ENCODE data around the gene BST2.

BST2 gene, protein sequence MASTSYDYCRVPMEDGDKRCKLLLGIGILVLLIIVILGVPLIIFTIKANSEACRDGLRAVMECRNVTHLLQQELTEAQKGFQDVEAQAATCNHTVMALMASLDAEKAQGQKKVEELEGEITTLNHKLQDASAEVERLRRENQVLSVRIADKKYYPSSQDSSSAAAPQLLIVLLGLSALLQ

DNA sequence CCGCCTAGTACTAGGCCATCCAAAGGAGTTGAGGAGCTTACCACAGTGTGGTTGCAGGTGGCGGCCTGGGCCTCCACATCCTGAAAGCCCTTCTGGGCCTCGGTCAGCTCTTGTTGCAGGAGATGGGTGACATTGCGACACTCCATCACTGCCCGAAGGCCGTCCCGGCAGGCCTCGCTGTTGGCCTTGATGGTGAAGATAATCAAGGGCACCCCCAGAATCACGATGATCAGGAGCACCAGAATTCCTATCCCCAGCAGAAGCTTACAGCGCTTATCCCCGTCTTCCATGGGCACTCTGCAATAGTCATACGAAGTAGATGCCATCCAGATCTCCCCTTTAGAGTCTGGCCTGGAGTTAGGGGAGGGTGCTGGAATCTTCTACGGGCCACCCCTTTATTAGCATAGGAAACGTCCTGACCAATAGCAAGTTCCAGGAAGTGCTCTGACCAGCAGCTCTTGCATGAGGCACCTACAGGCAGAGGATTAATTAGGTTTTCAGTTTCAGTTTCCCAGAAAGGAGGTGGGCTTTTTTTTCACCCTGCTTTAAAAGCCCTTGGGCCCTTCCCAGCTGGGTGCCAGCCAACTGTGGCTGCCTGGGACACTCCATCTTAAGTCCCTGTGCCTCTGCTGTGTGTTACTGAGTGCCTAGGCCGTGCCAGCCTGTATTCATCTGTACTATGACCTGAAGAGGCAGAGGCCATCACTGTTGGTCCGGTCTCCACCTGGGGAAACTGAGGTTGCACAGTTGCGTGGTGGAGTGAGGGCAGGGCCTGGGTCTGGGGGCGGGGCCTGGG, at the start of gene BST2:
Gene BST2, minus strand, starts transcription at position 381 of the 796 bp plus-strand sequence. Its CDS starts 55 bp downstream, at position 326.
- DNase-seq = no peak

DNA sequence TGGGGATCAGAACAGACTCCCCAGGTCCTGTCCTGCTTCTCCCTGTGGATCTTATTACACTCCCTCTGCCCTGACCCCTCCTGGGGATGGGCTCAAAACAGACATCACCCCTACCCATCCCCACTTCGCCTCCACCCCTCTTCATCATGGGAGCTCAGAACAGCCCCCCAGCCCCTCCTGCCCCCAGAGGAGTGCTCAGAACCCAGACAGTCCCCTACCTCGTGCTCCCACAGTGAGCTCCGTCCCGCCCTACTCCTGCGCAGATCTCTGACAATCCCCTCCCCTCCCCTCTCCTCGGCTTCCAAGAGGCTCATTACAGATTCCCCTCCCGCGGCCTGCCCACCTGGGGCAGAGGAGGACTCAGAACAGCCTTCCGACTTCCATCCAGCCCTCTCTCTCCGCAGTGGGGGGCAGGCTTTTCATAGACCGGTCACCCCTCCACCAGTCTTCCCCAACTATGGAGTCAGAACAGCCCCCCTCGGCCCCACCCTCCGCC, 49.2 kb upstream of the BST2 start:
- no peak for DNase-seq

GRCh38 chr19:17451820-17452219, 46.4 kb upstream of the BST2 start:
- no peak for DNase-seq

DNA sequence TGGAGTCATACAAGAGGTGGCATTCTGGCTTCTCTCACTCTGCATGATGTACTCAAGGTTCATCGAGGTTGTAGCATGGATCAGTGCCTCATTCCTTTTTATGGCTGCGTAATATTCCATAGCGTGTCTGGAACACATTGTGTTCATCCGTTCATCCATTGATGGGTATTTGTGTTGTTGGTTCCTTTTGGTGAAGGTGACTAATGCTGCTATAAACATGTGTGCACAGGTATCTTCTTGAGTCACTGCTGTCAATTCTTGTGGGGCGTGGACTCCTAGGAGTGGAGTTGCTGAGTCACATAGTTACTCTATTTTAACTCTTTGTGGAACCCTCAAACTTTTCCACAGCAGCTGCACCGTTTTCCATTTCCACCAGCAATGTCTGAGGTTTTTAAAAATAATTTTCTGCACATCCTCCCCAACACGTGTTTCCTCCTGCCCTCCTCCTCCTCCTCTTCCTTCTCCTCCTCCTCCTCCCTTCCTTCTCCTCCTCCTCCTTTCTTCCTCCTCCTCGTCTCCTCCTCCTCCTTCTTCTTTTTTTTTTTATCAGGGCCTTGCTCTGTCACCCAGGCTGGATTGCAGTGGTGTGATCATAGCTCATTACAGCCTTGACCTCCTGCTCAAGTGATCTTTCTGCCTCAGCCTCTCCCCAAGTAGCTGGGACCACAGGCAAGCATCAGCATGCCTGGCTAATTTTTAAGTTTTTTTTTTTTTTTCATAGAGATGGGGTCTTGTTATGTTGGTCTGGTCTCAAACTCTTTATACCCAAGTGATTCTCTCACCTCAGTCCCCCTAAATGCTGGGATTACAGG, 45.0 kb upstream of the BST2 start:
- DNase-seq = peak; percentile 35

- DNase-seq = peak; percentile 43
Measured at GRCh38 chr19:17448131-17448967, 42.9 kb upstream of the BST2 start, which contains the start of gene TMEM221. TSS of gene TMEM221 (minus strand) at chr19:17448668. CDS start at chr19:17448462, 206 bp downstream.

DNA sequence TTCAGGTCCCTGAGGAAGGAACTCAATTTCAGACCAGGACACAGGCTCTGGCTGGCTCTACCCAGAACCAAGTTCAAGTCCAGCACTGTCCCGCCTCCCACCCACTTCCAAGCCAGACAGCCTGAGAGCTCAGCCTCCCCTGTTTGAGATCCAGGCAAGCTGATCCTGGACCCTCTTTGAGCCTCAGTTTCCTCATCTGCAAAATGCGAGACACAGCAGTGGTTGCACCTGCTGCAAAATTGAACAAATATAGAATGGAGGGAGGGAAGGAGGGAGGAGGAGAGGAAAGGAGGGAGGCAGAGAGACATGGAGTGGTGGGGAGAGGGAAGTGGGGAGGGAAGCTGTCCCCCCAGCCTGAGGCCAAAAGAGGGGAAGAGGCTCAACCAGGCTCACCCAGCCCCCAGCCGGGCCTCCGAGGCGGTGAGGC, 42.3 kb upstream of the BST2 start:
- DNase-seq = no peak

DNA sequence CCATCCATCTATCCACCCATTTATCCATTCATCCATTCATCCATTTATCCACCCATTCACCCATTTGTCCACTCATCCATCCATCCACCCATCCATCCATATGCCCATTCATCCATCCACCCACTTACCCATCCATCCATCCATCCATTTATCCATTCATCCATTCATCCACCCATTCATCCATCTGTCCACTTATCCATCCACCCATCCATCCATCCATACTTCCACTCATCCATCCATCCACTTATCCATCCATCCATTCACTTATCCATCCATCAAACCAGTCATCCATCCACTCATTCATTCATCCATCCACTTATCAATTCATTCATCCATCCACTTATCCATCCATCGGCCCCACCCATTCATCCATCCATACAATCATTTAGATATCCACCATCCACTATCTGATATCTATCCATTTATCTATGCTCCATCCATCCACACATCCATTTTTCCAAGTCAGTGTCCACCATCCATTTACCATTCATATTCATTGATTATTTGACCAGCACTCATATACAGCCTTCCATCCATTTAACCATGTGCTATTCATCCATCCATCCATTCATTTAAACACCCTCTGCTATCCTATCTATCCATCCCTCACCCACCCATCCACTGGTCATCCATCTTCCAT, 40.2 kb upstream of the BST2 start:
- DNase-seq = no peak

GRCh38 chr19:17441241-17442021, 36.0 kb upstream of the BST2 start:
- DNase-seq = no peak

DNA sequence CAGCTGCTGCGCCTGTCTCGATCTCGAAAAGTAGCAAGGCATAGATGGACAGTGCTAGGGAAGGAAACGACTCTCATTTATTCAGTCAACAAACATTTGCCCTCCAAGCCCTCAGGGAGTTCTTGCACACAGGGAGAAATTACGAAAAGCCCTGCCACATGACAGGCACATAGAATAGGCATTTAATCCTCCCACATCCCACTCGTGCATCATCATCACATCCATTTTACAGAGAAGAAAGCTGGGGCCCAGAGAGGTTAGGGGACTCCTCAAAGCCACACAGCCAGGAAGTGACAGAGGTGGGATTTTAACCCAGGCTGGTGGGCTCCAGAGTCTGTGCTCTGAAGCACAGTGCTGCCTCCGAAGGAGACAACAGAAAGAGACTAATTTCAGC, 31.4 kb upstream of the BST2 start:
- no peak for DNase-seq

DNA sequence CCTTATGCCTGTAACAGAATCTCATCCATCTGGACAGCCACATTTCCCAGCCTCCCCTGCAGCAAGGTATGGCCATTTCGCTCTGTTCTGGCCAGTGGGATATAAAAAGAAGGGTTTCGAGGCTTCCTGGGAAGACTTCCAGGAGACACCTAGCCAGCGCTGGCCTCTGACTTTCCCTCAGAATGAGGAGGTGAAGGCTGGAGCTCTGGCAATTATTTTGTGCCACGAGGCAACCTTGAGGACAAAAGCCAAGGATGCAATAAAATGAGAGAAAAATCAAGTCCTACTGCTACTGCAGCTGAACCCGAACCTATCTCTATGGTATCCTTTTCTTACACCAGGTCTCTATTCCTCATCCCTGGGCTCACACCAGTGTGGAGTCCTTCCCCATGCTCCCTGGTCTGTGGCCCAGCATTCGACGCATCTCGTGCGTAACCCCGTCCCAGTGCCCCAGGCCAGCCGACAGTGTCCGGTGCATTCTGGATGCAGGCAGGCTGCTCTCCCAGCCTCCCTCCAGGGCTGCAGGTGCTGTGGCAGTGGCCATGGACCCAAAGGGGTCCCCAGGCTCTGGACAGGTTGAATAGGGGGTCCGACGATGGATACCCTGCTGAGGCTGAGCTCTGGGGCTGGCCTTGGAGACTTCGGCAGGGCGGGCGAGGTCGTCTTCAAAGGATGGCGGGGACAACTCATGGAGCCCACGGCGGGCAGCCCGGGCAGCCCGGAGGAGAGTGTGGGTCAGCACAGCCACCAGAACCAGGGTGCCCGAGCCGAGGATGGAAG, 30.9 kb upstream of the BST2 start:
- DNase-seq = no peak

GRCh38 chr19:17435218-17435617, 29.8 kb upstream of the BST2 start:
- DNase-seq = no peak

DNA sequence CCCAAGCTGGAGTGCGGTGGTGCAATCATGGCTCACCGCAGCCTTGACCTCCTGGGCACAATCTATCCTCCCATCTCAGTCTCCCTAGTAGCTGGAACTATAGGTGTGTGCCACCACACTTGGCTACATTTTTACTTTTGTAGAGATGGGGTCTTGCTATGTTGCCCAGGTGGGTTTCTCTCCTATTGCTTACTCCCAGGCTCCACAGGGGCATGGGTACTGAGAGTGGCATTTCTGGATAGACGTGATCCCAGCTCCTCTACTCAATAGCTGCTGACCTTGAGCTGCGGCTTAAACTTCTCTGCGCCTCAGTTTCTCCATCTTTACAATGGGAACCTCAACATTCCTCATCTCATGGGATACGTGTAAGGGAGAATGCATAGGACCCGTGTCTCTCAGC, 26.0 kb upstream of the BST2 start:
- DNase-seq = no peak

DNA sequence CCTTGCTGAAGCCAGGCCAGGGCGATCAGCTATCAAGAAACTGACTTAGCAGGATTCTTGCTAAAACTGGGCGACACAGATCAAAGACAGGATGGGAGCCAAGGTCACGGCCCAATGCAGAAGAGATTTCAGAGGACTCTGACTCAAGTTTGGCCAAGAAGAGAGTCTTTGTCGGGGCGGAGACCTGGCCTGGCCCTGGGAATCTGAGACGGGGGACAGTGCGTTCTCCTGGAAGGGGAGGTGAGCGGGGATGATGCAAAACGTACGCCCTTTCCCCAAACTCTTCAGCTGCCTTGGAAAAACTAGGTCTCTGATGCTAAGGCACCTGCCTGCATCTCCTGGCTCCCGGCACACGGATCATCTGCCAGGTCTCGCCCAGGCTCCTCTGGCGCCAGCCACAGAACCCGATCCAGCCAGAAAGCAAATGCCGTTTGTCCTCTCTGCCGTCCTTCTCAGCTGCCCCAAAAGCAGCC, 24.2 kb upstream of the BST2 start:
- no peak for DNase-seq

DNA sequence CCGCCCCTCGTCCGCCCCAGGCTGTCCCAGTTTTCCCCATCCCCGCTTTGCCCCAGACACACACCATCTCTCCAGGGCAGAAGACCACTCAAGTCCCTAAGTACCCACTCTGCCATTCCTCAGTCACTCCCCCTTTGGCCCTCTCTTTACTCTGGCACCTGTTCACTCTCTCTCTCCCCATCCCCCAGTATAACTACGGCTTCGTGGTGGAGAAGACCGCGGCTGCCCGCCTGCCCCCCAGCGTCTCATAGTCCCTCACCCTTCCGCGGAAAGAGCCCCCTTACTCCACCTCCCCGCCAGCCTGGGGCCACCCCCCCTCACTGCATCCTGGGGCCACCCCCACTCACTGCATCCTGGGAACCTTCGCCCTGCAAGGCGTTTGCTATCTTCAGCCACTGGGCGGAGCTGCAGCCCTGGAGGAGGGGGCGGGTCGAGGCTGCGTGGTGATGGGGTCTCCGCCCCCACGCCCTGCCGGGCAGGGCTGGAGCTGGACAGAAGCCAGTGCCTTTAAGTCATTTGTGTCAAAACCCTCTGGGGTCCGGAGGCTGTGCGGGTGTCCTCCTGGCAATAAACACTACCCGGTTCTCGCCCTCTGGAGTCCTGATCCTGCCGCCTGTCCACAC, 19.4 kb upstream of the BST2 start:
- no peak for DNase-seq

- DNase-seq = no peak
Measured at GRCh38 chr19:17423429-17424208, 18.2 kb upstream of the BST2 start.

- no peak for DNase-seq
Measured at GRCh38 chr19:17421942-17422341, 16.5 kb upstream of the BST2 start.

DNA sequence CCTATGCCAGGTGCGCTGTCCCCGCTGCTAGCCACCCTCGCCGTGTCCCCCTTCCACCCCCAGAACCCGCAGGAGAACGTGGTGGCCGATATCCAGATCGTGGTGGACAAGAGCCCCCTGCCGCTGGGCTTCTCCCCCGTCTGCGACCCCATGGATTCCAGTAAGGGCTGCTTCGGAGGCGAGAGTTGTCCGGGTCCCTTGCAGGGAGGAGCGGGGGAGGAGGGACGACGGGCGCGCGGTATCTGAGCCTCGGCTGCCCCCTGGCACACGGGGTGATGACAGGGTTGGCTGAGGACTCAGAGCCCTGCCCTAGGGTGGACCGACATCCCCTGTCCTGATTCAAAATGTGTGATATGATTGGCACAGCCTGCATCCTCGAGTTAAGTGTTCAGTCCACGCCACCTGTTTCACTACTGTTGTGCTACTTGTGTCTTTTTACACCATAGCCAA, 15.1 kb upstream of the BST2 start:
- no peak for DNase-seq

DNA sequence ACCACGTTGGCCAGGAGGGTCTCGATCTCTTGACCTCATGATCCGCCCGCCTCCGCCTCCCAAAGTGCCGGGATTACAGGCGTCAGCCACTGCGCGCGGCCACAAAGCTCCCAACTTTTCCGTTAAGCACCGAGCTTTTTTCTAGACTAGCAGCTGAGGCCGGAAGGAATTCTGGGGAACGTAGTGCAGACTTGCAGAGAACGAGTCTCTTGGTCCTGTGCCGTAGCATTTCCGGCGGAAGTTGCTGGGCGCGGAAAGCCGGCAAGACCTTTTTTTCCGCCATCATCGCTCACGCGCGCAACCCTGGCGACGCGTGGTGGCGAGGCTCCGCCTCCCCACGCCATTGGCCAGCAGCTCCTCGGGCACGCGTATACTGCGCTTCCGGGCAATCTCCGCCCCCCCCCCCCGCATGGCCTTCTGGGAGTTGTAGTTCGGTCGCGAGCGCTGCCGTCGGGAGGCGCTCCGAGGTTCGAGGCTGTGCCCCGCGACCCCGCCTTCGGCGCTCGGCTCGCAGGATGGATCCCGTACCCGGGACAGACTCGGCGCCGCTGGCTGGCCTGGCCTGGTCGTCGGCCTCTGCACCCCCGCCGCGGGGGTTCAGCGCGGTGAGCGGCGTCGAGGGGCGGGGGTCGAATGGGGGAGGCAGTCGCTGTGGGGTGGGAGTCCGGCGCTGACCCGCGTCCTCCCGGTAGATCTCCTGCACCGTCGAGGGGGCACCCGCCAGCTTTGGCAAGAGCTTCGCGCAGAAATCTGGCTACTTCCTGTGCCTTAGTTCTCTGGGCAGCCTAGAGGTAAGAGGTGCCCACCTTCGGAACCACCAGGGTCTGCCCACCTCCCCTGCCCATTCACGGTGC, 14.4 kb upstream of the BST2 start, which contains the start of gene MVB12A:
Gene MVB12A, plus strand, starts transcription at position 427 of the 854 bp plus-strand sequence. Its CDS starts 89 bp downstream, at position 516.
- peak; percentile 93 for DNase-seq
